ENCODE results near the gene SLFNL1. TPM values are rescaled to one million over a fixed set of nuclear protein-coding genes. Genes with fewer than 3 reads are reported as not detected.

SLFNL1 gene
- total RNA-seq, 1 donor from 2014 or later = not detected

- H3K4me3 ChIP-seq (ENCODE audit: low read depth, low read length) = no peak overlapping the region
- no peak for DNase-seq (ENCODE audit: low read depth)
- no peak for TF ChIP-seq CTCF (conservative IDR thresholded peaks at IDR 0.05; ENCODE audit: low read depth, low read length)
Measured at GRCh38 chr1:41006942-41007865, 14.3 kb downstream of the SLFNL1 start.

- no peak overlapping the region for H3K4me3 ChIP-seq (ENCODE audit: low read depth, low read length)
- no peak for TF ChIP-seq CTCF (conservative IDR thresholded peaks at IDR 0.05; ENCODE audit: low read depth, low read length)
- DNase-seq (ENCODE audit: low read depth) = no peak
Measured at GRCh38 chr1:41005876-41006275, 15.6 kb downstream of the SLFNL1 start.

- no peak overlapping the region for H3K4me3 ChIP-seq (ENCODE audit: low read depth, low read length)
- TF ChIP-seq CTCF (conservative IDR thresholded peaks at IDR 0.05; ENCODE audit: low read depth, low read length) = peak; percentile 65
- DNase-seq (ENCODE audit: low read depth) = peak; percentile 86
Measured at GRCh38 chr1:41003640-41004220, 17.8 kb downstream of the SLFNL1 start.

GRCh38 chr1:41003127-41003639 is 18.3 kb downstream of the SLFNL1 start:
- H3K4me3 ChIP-seq (ENCODE audit: low read depth, low read length) = no peak overlapping the region
- no peak for TF ChIP-seq CTCF (conservative IDR thresholded peaks at IDR 0.05; ENCODE audit: low read depth, low read length)
- no peak for DNase-seq (ENCODE audit: low read depth)

GRCh38 chr1:40998668-40999067 is 22.9 kb downstream of the SLFNL1 start:
- no peak overlapping the region for H3K4me3 ChIP-seq (ENCODE audit: low read depth, low read length)
- TF ChIP-seq CTCF (conservative IDR thresholded peaks at IDR 0.05; ENCODE audit: low read depth, low read length) = no peak
- no peak for DNase-seq (ENCODE audit: low read depth)

GRCh38 chr1:40997096-40997495 is 24.4 kb downstream of the SLFNL1 start:
- DNase-seq (ENCODE audit: low read depth) = no peak
- TF ChIP-seq CTCF (conservative IDR thresholded peaks at IDR 0.05; ENCODE audit: low read depth, low read length) = no peak
- no peak overlapping the region for H3K4me3 ChIP-seq (ENCODE audit: low read depth, low read length)

Measured in epithelial cell of proximal tubule (primary cell).